Right lobe of liver (tissue), 4 donors: ENCODE measurements around the gene OLIG1.

ENCODE experiments used
- CTCF ChIP-seq, 4 donors: fragments of 200-600 bp in 3 of 4; fragments of 450-650 bp in 1 of 4; IDR thresholded peaks; one replicate each; pipeline versions ENCODE4 v1.5.1 to v1.8.0; 2016 to 2022; ENCODE audit warnings: antibody characterized with exemption in 4 of 4, mild to moderate bottlenecking in 2 of 4
- POLR2A ChIP-seq: fragments of 450-650 bp; IDR thresholded peaks from one replicate; pipeline ENCODE4 v1.6.1; 2017; ENCODE audit warnings: antibody characterized with exemption, mild to moderate bottlenecking
- donor health status: DM: no; HTN: no; CAD: no.
- donor health status: DM: no; HTN: no; CAD: no.
- donor health status: DM: no; HTN: yes; CAD: no.

- TF ChIP-seq CTCF (IDR thresholded peaks at IDR 0.05) (no peak), POLR2A (no peak)
Measured at GRCh38 chr21:33071770-33072306, 1.9 kb downstream of the OLIG1 start.
